ENCODE measurements around the gene MACO1.
"Not testable (repeated sequence)": the region's sequence is repeated elsewhere in the genome, so short reads cannot be mapped to it uniquely, and the experiment has no call there.

Gene MACO1

GRCh38 chr1:25405731-25406305, 24.9 kb upstream of the MACO1 start:
- not testable (repeated sequence) for ATAC-seq

GRCh38 chr1:25409641-25410427, 20.9 kb upstream of the MACO1 start:
- not testable (repeated sequence) for ATAC-seq

GRCh38 chr1:25412872-25413623, 17.6 kb upstream of the MACO1 start:
- not testable (repeated sequence) for ATAC-seq

GRCh38 chr1:25414157-25414556, 16.5 kb upstream of the MACO1 start:
- ATAC-seq = not testable (repeated sequence)

- not testable (repeated sequence) for ATAC-seq
Observed at GRCh38 chr1:25414578-25414977, 16.1 kb upstream of the MACO1 start.

- ATAC-seq = not testable (repeated sequence)
Observed at GRCh38 chr1:25417280-25417679, 13.4 kb upstream of the MACO1 start.

- not testable (repeated sequence) for ATAC-seq
Observed at GRCh38 chr1:25419339-25419738, 11.4 kb upstream of the MACO1 start.

- ATAC-seq = not testable (repeated sequence)
Observed at GRCh38 chr1:25420715-25421114, 10.0 kb upstream of the MACO1 start, which contains the start of gene RHCE. Gene RHCE (minus strand): TSS chr1:25420825. CDS start chr1:25420786, 39 bp downstream.

GRCh38 chr1:25423206-25423605, 7.5 kb upstream of the MACO1 start:
- ATAC-seq = not testable (repeated sequence)

- ATAC-seq = no peak
- TF ChIP-seq PATZ1 (CRISPR knock-in tag; IDR thresholded peaks at IDR 0.05; ENCODE audit: borderline replicate concordance) = no peak
- TF ChIP-seq ZNF70 (CRISPR knock-in tag; IDR thresholded peaks at IDR 0.05) = no peak
- no peak for TF ChIP-seq PPARA (CRISPR knock-in tag; IDR thresholded peaks at IDR 0.05; ENCODE audit: borderline replicate concordance)
- TF ChIP-seq POU6F1 (CRISPR knock-in tag; IDR thresholded peaks at IDR 0.05; ENCODE audit: borderline replicate concordance, low read depth) = no peak
- TF ChIP-seq ZFP30 (CRISPR knock-in tag; IDR thresholded peaks at IDR 0.05) = no peak
- no peak for TF ChIP-seq TSHZ2 (CRISPR knock-in tag; IDR thresholded peaks at IDR 0.05)
- TF ChIP-seq TOX (CRISPR knock-in tag; IDR thresholded peaks at IDR 0.05; ENCODE audit: borderline replicate concordance) = no peak
- TF ChIP-seq GLIS3 (CRISPR knock-in tag; IDR thresholded peaks at IDR 0.05) = no peak
- TF ChIP-seq ISL1 (CRISPR knock-in tag; IDR thresholded peaks at IDR 0.05) = no peak
- TF ChIP-seq CREB5 (CRISPR knock-in tag; IDR thresholded peaks at IDR 0.05; ENCODE audit: low read depth) = no peak
- no peak for TF ChIP-seq CSRNP3 (CRISPR knock-in tag; IDR thresholded peaks at IDR 0.05)
Observed at GRCh38 chr1:25425098-25426085, 5.3 kb upstream of the MACO1 start.

Measured in SK-N-SH treated with all-trans-retinoic acid at 6 μM for 48 hours (cell line).